GM21390 (cell line): ENCODE measurements around the gene RIN1.
"Not testable (repeated sequence)": the region's sequence is repeated elsewhere in the genome, so short reads cannot be mapped to it uniquely, and the experiment has no call there.

Source experiments
- ATAC-seq: cut with Tn5 transposase; IDR thresholded peaks from one replicate; pipeline ENCODE4 v1.9.1; 2021; ENCODE audit not compliant: unreplicated experiment

Gene RIN1

GRCh38 chr11:66360406-66361073, 24.3 kb upstream of the RIN1 start:
- ATAC-seq = no peak

- no peak for ATAC-seq
These were observed 23.4 kb upstream of the RIN1 start for GRCh38 chr11:66359662-66360087.

- ATAC-seq = not testable (repeated sequence)
These were observed 14.5 kb upstream of the RIN1 start for GRCh38 chr11:66350560-66351235.

- no peak for ATAC-seq
These were observed 12.8 kb upstream of the RIN1 start for GRCh38 chr11:66349084-66349386.

- ATAC-seq = peak; percentile 43
These were observed 11.4 kb upstream of the RIN1 start, which contains the start of gene B4GAT1 for GRCh38 chr11:66347425-66348276. Gene B4GAT1, minus strand, starts transcription at chr11:66347629. Its CDS starts 84 bp downstream, at chr11:66347545.

GRCh38 chr11:66346476-66347424, 10.5 kb upstream of the RIN1 start:
- no peak for ATAC-seq

- peak; percentile 3 for ATAC-seq
These were observed 9.0 kb upstream of the RIN1 start for GRCh38 chr11:66345316-66345649.

GRCh38 chr11:66344550-66345315, 8.5 kb upstream of the RIN1 start, which contains the start of gene BRMS1:
Gene BRMS1, minus strand, starts transcription at chr11:66345104. Its CDS starts 2,870 bp downstream, at chr11:66342234.
- ATAC-seq = peak; percentile 64

GRCh38 chr11:66343176-66343575, 6.9 kb upstream of the RIN1 start:
- no peak for ATAC-seq

- no peak for ATAC-seq
These were observed 5.4 kb upstream of the RIN1 start for GRCh38 chr11:66341502-66342126.

GRCh38 chr11:66340596-66341501, 4.6 kb upstream of the RIN1 start:
- ATAC-seq = no peak

- no peak for ATAC-seq
These were observed 3.7 kb upstream of the RIN1 start for GRCh38 chr11:66339686-66340483.

GRCh38 chr11:66339162-66339675, 3.0 kb upstream of the RIN1 start:
- ATAC-seq = no peak

GRCh38 chr11:66338276-66339161, 2.3 kb upstream of the RIN1 start:
- no peak for ATAC-seq

GRCh38 chr11:66337103-66337899, 1.1 kb upstream of the RIN1 start:
- no peak for ATAC-seq
